ENCODE measurements around the gene ASB2. TPM values are rescaled to one million over a fixed set of nuclear protein-coding genes. Genes with fewer than 3 reads are reported as not detected.

The ASB2 gene
- total and polyA plus RNA-seq, 2 donors (not counting 1 experiment from before 2014, with no cell fraction given): 0.99 to 1.5 TPM

- H3K9me3 ChIP-seq (ENCODE audit: control insufficient read depth, insufficient read depth, low read depth, low read length): no peaks in the 10 kb centered on the region
- no peak for DNase-seq (ENCODE audit: low read depth in 2 of 2)
- no peak overlapping the region for H2AFZ ChIP-seq (ENCODE audit: low read length)
- H4K20me1 ChIP-seq (ENCODE audit: control insufficient read depth, extremely low read depth, insufficient read depth, low read length): no peaks in the 10 kb centered on the region
- TF ChIP-seq EZH2 (IDR thresholded peaks at IDR 0.05; ENCODE audit: low read length, missing control alignments): no peak
- TF ChIP-seq CTCF (conservative IDR thresholded peaks at IDR 0.05 in 1 of 2, IDR thresholded peaks at IDR 0.05 in 1 of 2; ENCODE audit: low read depth in 1 of 2, low read length in 2 of 2): no peak
- no peak overlapping the region for H3K4me3 ChIP-seq (replicated peaks in 1 of 4; ENCODE audit: control extremely low read depth in 1 of 4, insufficient read depth in 1 of 4, low read depth in 3 of 4, low read length in 4 of 4)
- no peaks in the 10 kb centered on the region for H3K36me3 ChIP-seq (ENCODE audit: control insufficient read depth, insufficient read depth, low read length)
- H3K9ac ChIP-seq (ENCODE audit: insufficient read depth, low read length): no peak overlapping the region
- H3K79me2 ChIP-seq (ENCODE audit: control insufficient read depth, insufficient read depth, low read length): no peaks in the 10 kb centered on the region
- H3K27me3 ChIP-seq (ENCODE audit: control insufficient read depth, insufficient read depth, low read length): no peaks in the 10 kb centered on the region
- H3K27ac ChIP-seq (ENCODE audit: insufficient read depth, low read length): no peak overlapping the region
- H3K4me2 ChIP-seq (ENCODE audit: extremely low read depth, insufficient read depth, low read length): no peak overlapping the region
- no peaks in the 10 kb centered on the region for H3K4me1 ChIP-seq (ENCODE audit: control insufficient read depth, extremely low read depth, insufficient read depth, low read length)
These were observed 78.9 kb downstream of the ASB2 start for GRCh38 chr14:93897476-93897845.

- no peaks in the 10 kb centered on the region for H3K36me3 ChIP-seq (ENCODE audit: control insufficient read depth, insufficient read depth, low read length)
- no peaks in the 10 kb centered on the region for H4K20me1 ChIP-seq (ENCODE audit: control insufficient read depth, extremely low read depth, insufficient read depth, low read length)
- no peak overlapping the region for H3K4me3 ChIP-seq (replicated peaks in 1 of 4; ENCODE audit: control extremely low read depth in 1 of 4, insufficient read depth in 1 of 4, low read depth in 3 of 4, low read length in 4 of 4)
- no peaks in the 10 kb centered on the region for H3K27me3 ChIP-seq (ENCODE audit: control insufficient read depth, insufficient read depth, low read length)
- no peak overlapping the region for H3K4me2 ChIP-seq (ENCODE audit: extremely low read depth, insufficient read depth, low read length)
- no peak for DNase-seq (ENCODE audit: low read depth in 2 of 2)
- H3K27ac ChIP-seq (ENCODE audit: insufficient read depth, low read length): no peak overlapping the region
- H3K9me3 ChIP-seq (ENCODE audit: control insufficient read depth, insufficient read depth, low read depth, low read length): no peaks in the 10 kb centered on the region
- no peaks in the 10 kb centered on the region for H3K79me2 ChIP-seq (ENCODE audit: control insufficient read depth, insufficient read depth, low read length)
- TF ChIP-seq EZH2 (IDR thresholded peaks at IDR 0.05; ENCODE audit: low read length, missing control alignments) (no peak), CTCF (conservative IDR thresholded peaks at IDR 0.05 in 1 of 2, IDR thresholded peaks at IDR 0.05 in 1 of 2; ENCODE audit: low read depth in 1 of 2, low read length in 2 of 2) (no peak)
- no peak overlapping the region for H2AFZ ChIP-seq (ENCODE audit: low read length)
- no peaks in the 10 kb centered on the region for H3K4me1 ChIP-seq (ENCODE audit: control insufficient read depth, extremely low read depth, insufficient read depth, low read length)
- H3K9ac ChIP-seq (ENCODE audit: insufficient read depth, low read length): no peak overlapping the region
These were observed 81.3 kb downstream of the ASB2 start for GRCh38 chr14:93895023-93895604.

GRCh38 chr14:93893661-93894261 is 82.6 kb downstream of the ASB2 start:
- Histone ChIP-seq H3K9ac (ENCODE audit: insufficient read depth, low read length) (no peak overlapping the region), H3K27me3 (ENCODE audit: control insufficient read depth, insufficient read depth, low read length) (peaks cover 3% of the 10 kb centered on the region), H3K27ac (ENCODE audit: insufficient read depth, low read length) (no peak overlapping the region), H3K4me1 (ENCODE audit: control insufficient read depth, extremely low read depth, insufficient read depth, low read length) (no peaks in the 10 kb centered on the region), H3K36me3 (ENCODE audit: control insufficient read depth, insufficient read depth, low read length) (no peaks in the 10 kb centered on the region), H3K9me3 (ENCODE audit: control insufficient read depth, insufficient read depth, low read depth, low read length) (no peaks in the 10 kb centered on the region), H3K79me2 (ENCODE audit: control insufficient read depth, insufficient read depth, low read length) (no peaks in the 10 kb centered on the region), H2AFZ (ENCODE audit: low read length) (no peak overlapping the region), H4K20me1 (ENCODE audit: control insufficient read depth, extremely low read depth, insufficient read depth, low read length) (no peaks in the 10 kb centered on the region), H3K4me3 (replicated peaks in 1 of 4; ENCODE audit: control extremely low read depth in 1 of 4, insufficient read depth in 1 of 4, low read depth in 3 of 4, low read length in 4 of 4) (no peak overlapping the region), H3K4me2 (ENCODE audit: extremely low read depth, insufficient read depth, low read length) (no peak overlapping the region)
- TF ChIP-seq EZH2 (IDR thresholded peaks at IDR 0.05; ENCODE audit: low read length, missing control alignments) (no peak), CTCF (conservative IDR thresholded peaks at IDR 0.05 in 1 of 2, IDR thresholded peaks at IDR 0.05 in 1 of 2; ENCODE audit: low read depth in 1 of 2, low read length in 2 of 2) (no peak)
- no peak for DNase-seq (ENCODE audit: low read depth in 2 of 2)
